GM23248 (cell line): ENCODE results near the gene KIF5A.

Experiments
- EZH2 ChIP-seq: fragments of 200-600 bp; sonication (generic); IDR thresholded peaks from 2 replicates; pipeline ENCODE4 v1.6.1; 2018; ENCODE audit warnings: antibody characterized with exemption, mild to moderate bottlenecking; ENCODE audit not compliant: insufficient read depth, poor library complexity, severe bottlenecking
- EZH2phosphoT487 ChIP-seq: fragments of 200-600 bp; sonication (generic); IDR thresholded peaks from 2 replicates; pipeline ENCODE4 v1.6.1; 2018; ENCODE audit warnings: antibody characterized with exemption, moderate library complexity, mild to moderate bottlenecking, low read depth; ENCODE audit not compliant: insufficient read depth

DNA sequence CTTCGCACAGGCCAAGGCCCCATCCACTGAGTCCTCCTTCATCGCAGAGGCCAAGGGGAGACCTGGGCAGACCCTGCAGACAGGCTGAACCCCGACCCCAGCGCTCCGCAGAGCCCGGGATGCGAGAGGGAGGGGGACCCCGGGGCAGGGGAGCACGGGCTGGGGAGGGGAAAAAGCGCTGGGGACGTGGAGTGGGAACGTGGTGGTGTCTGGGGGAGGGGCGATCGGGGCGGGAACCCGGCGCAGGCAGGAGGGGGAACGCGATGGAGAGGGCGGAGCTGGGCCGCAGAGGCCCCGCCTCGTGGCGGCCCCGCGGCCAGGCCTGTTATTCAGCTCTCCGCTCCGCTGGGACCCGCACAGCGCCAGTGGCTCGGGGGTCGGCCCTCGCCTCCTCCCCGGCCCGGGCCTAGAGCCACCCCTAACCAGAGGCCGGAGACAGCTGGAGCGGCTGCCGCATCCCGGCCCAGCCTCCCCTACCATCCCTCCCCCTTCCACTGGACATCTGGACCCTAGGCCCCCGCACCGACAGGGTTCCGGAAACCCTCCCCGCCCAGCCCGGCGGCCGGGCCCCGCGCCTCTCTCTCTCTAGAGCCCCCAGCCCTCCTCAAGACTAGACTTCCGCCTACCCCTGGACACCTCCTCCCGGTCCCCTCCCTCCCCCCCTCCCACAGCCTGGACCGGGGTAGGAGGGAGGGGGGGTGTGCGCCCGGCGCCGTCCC lies 61.4 kb downstream of the KIF5A start, which contains the start of gene ARHGEF25:
- TF ChIP-seq EZH2phosphoT487: no peak
- no peak for TF ChIP-seq EZH2
